Activated CD4-positive, alpha-beta T cell treated with anti-CD3 and anti-CD28 coated beads, Interleukin-2, amount 50 U/mL, for 24 hours (primary cell): ENCODE data around the gene CTCF.

Source experiments
- DNase-seq, 2 donors: peaks; one replicate each; pipeline ENCODE4 v3.0.0-alpha.2; 2020; ENCODE audit warnings: low read depth in 1 of 2, low spot score in 1 of 2

The CTCF gene

GRCh38 chr16:67534431-67534830 is 27.9 kb upstream of the CTCF start:
- DNase-seq: no peak

- no peak for DNase-seq
Measured at GRCh38 chr16:67535201-67535600, 27.1 kb upstream of the CTCF start.

- DNase-seq: no peak
Measured at GRCh38 chr16:67537270-67537635, 25.1 kb upstream of the CTCF start.

- no peak for DNase-seq
Measured at GRCh38 chr16:67537636-67538591, 24.4 kb upstream of the CTCF start.

GRCh38 chr16:67538666-67539101 is 23.6 kb upstream of the CTCF start:
- DNase-seq: no peak

GRCh38 chr16:67539271-67539670 is 23.1 kb upstream of the CTCF start:
- no peak for DNase-seq

- no peak for DNase-seq
Measured at GRCh38 chr16:67539691-67540635, 22.4 kb upstream of the CTCF start.

GRCh38 chr16:67540756-67541155 is 21.6 kb upstream of the CTCF start:
- DNase-seq: no peak

- DNase-seq: no peak
Measured at GRCh38 chr16:67541391-67542263, 20.7 kb upstream of the CTCF start.

- peak in 1 of 2 donors; percentile 50 for DNase-seq
Measured at GRCh38 chr16:67542464-67542863, 19.9 kb upstream of the CTCF start.

GRCh38 chr16:67543036-67543435 is 19.3 kb upstream of the CTCF start:
- no peak for DNase-seq

GRCh38 chr16:67543582-67543981 is 18.7 kb upstream of the CTCF start:
- DNase-seq: no peak

GRCh38 chr16:67544329-67544841 is 17.9 kb upstream of the CTCF start:
- DNase-seq: no peak

GRCh38 chr16:67544844-67545664 is 17.3 kb upstream of the CTCF start:
- DNase-seq: no peak

- no peak for DNase-seq
Measured at GRCh38 chr16:67545665-67546024, 16.7 kb upstream of the CTCF start.

GRCh38 chr16:67546091-67546501 is 16.2 kb upstream of the CTCF start:
- no peak for DNase-seq

GRCh38 chr16:67546761-67547422 is 15.4 kb upstream of the CTCF start:
- peak; percentile 63 to 66 for DNase-seq

GRCh38 chr16:67547423-67548264 is 14.7 kb upstream of the CTCF start:
- no peak for DNase-seq
